Kidney (tissue), 14 donors: Measurements from ENCODE around the gene RBM26. TPM values are rescaled to one million over a fixed set of nuclear protein-coding genes. Genes with fewer than 3 reads are reported as not detected.

Experiments
- DNase-seq, 5 donors: peaks; one replicate each; pipeline ENCODE4 v3.0.0-alpha.2; 2013 to 2020
- FAIRE-seq: peaks from 2 replicates; lab custom pipeline; 2012; peaks lifted over from hg19 to GRCh38; lab: Jason Lieb, UNC
- H3K27ac ChIP-seq, 2 donors: one replicate each; pipeline ENCODE4 v1.7.0; 2013; ENCODE audit warnings: low read depth in 2 of 2, low read length in 2 of 2, inconsistent platforms in 1 of 2
- H3K27me3 ChIP-seq: one replicate; pipeline ENCODE4 v1.7.1; 2013; ENCODE audit warnings: low read length, inconsistent platforms; ENCODE audit not compliant: control insufficient read depth, insufficient read depth
- H3K36me3 ChIP-seq, 3 donors: one replicate each; pipeline versions ENCODE4 v1.7.0 to v1.7.1; 2013; ENCODE audit warnings: low read length in 3 of 3, control low read depth in 1 of 3, inconsistent platforms in 1 of 3; ENCODE audit not compliant: insufficient read depth in 3 of 3, control insufficient read depth in 2 of 3
- H3K4me1 ChIP-seq, 3 donors: one replicate each; pipeline versions ENCODE4 v1.7.0 to v1.7.1; 2013; ENCODE audit warnings: low read length in 3 of 3, inconsistent platforms in 1 of 3, low read depth in 1 of 3; ENCODE audit not compliant: control insufficient read depth in 2 of 3, insufficient read depth in 2 of 3
- H3K4me3 ChIP-seq, 3 donors: one replicate each; pipeline versions ENCODE4 v1.7.0 to v1.8.1; 2013; ENCODE audit warnings: low read length in 3 of 3, control low read depth in 1 of 3, inconsistent platforms in 1 of 3
- H3K9ac ChIP-seq, 3 donors: one replicate each; pipeline versions ENCODE4 v1.7.0 to v1.7.1; 2013; ENCODE audit warnings: low read length in 3 of 3, control low read depth in 1 of 3, inconsistent platforms in 1 of 3
- H3K9me3 ChIP-seq, 3 donors: one replicate each; pipeline versions ENCODE4 v1.7.0 to v1.7.1; 2013; ENCODE audit warnings: low read length in 3 of 3, control low read depth in 1 of 3, inconsistent platforms in 1 of 3; ENCODE audit not compliant: control insufficient read depth in 2 of 3, insufficient read depth in 1 of 3
- intact Hi-C: fragments of 100-400 bp; cut with DNase I; formaldehyde crosslinking; loops from one replicate; pipeline ENCODE4 v1.11.1; 2022
- polyA plus RNA-seq: library from polyadenylated mRNA; stranded (reverse); fragments of 350-450 nt; fragmentation: Illumina TruSeq; extraction: RNeasy Lipid Tissue Mini Kit (QIAGEN cat#74804); gene quantifications from one replicate; pipeline ENCODE4 v1.2.3, GENCODE V29; 2014; ENCODE audit warnings: low read depth, low replicate concordance; ENCODE audit not compliant: insufficient read depth
- total RNA-seq: library from RNA; stranded (reverse); fragmentation: NEBNext Ultra II Directional; extraction: Animal tissue kit (Norgen Biotek cat#: 25700); gene quantifications from one replicate; pipeline ENCODE4 v1.2.1, GENCODE V29; 2021
- TF ChIP-seq, protein P1 (sequence below): IDR thresholded peaks from 3 replicates; pipeline ENCODE4 v1.5.1; 2012; ENCODE audit warnings: mild to moderate bottlenecking, moderate library complexity, borderline replicate concordance; ENCODE audit not compliant: insufficient read depth; ENCODE audit errors: extremely low read depth
- donor health status: control.
- donor health status: control.
- donor health status: control.
- donor health status: control.
- donor health status: control.
- donor health status: DM: yes; HTN: yes; CAD: no.
- donor health status: Normal renal cell carcinoma (clear cell type).

RBM26 gene
- total and polyA plus RNA-seq, 2 donors from 2014 or later = 14.5 to 39.2 TPM

DNA sequence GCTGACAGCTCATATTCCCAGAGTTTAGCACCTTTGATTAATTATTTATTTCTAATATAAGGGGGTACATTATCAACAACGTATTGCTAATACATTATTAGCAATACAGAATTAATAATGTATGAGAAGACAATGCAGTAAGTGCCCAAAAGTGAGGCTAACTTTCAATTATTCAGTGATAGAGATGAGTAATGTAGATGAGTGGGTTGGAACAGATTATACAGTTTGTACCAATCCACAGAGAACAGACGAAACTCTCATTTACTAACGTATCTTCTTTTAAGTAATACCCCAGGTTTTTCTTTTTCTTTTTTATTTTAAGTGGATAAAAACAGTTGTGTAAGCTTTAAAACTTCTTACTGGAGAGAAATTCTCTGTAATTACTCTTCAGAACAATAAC lies 36.7 kb upstream of the RBM26 start:
- DNase-seq (no peak), FAIRE-seq (no peak)
- no peak overlapping the region for H3K4me3 ChIP-seq
- no peaks in the 10 kb centered on the region for H3K36me3 ChIP-seq
- TF ChIP-seq, protein P1, sequence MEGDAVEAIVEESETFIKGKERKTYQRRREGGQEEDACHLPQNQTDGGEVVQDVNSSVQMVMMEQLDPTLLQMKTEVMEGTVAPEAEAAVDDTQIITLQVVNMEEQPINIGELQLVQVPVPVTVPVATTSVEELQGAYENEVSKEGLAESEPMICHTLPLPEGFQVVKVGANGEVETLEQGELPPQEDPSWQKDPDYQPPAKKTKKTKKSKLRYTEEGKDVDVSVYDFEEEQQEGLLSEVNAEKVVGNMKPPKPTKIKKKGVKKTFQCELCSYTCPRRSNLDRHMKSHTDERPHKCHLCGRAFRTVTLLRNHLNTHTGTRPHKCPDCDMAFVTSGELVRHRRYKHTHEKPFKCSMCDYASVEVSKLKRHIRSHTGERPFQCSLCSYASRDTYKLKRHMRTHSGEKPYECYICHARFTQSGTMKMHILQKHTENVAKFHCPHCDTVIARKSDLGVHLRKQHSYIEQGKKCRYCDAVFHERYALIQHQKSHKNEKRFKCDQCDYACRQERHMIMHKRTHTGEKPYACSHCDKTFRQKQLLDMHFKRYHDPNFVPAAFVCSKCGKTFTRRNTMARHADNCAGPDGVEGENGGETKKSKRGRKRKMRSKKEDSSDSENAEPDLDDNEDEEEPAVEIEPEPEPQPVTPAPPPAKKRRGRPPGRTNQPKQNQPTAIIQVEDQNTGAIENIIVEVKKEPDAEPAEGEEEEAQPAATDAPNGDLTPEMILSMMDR = no peak
- intact Hi-C loops = no loop called here
- no peak overlapping the region for H3K27ac ChIP-seq
- no peaks in the 10 kb centered on the region for H3K9me3 ChIP-seq
- no peak overlapping the region for H3K9ac ChIP-seq
- H3K27me3 ChIP-seq = no peaks in the 10 kb centered on the region
- H3K4me1 ChIP-seq = no peaks in the 10 kb centered on the region

DNA sequence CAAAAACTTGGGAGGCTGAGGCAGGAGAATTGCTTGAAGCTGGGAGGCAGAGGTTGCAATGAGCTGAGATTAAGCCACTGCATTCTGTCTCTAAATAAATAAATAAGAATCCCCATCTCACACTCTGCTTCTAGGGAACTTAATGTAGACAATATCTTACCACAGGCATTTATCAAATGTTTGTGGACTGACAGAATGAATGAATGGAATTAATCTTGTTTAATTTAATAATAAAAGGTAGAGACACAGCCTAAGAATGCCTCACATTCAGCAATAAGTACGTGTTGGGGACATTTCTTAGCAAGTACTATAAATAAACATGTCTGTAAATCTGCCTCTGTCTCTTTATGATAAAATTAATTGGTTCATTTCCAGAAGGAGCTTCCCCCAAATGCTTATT lies 36.2 kb upstream of the RBM26 start:
- H3K27ac ChIP-seq = no peak overlapping the region
- no peaks in the 10 kb centered on the region for H3K27me3 ChIP-seq
- TF ChIP-seq, protein P1 = no peak
- intact Hi-C loops = no loop called here
- H3K36me3 ChIP-seq = no peaks in the 10 kb centered on the region
- no peaks in the 10 kb centered on the region for H3K9me3 ChIP-seq
- no peak overlapping the region for H3K4me3 ChIP-seq
- no peak overlapping the region for H3K9ac ChIP-seq
- DNase-seq = no peak
- no peak for FAIRE-seq
- no peaks in the 10 kb centered on the region for H3K4me1 ChIP-seq

DNA sequence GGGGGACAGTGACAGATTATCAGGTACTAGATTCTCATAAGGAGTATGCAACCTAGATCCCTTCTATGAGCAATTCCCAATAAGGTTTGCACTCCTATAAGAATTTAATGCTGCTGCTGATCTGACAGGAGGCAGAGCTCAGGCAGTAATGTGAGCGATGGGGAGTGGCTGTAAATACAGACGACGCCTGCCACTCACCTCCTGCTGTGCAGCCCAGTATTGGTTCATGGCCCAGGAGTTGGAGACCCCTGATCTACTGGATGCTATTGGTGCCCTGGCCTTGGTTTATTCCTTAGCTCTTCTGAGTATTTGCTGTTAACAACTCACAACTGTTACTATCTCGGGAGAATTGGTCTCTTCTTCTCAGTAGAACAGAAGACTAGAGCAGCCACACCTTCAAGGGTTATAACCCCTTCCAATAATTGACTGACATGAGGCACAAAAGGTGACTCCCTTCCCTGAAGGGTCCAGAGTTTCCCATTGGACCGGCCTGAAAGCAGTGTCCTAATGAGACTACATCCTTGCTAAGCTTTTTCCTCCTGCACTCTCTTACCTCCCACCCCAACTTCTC lies 35.0 kb upstream of the RBM26 start:
- no peaks in the 10 kb centered on the region for H3K27me3 ChIP-seq
- TF ChIP-seq, protein P1 = no peak
- H3K9ac ChIP-seq = no peak overlapping the region
- no peak overlapping the region for H3K4me3 ChIP-seq
- intact Hi-C loops = no loop called here
- no peaks in the 10 kb centered on the region for H3K9me3 ChIP-seq
- H3K4me1 ChIP-seq = no peaks in the 10 kb centered on the region
- FAIRE-seq = no peak
- no peak for DNase-seq
- H3K36me3 ChIP-seq = no peaks in the 10 kb centered on the region
- no peak overlapping the region for H3K27ac ChIP-seq

- no peaks in the 10 kb centered on the region for H3K36me3 ChIP-seq
- H3K4me1 ChIP-seq = no peaks in the 10 kb centered on the region
- no peak overlapping the region for H3K27ac ChIP-seq
- H3K27me3 ChIP-seq = no peaks in the 10 kb centered on the region
- no peak overlapping the region for H3K4me3 ChIP-seq
- no peak for DNase-seq
- H3K9me3 ChIP-seq = no peaks in the 10 kb centered on the region
- intact Hi-C loops = no loop called here
- no peak for FAIRE-seq
- no peak overlapping the region for H3K9ac ChIP-seq
- TF ChIP-seq, protein P1 = no peak
Observed at GRCh38 chr13:79439275-79439674, 33.2 kb upstream of the RBM26 start.
